IPS-15b (cell line): ENCODE results near the gene ZDHHC14.

Experiments used
- H3K27me3 ChIP-seq: one replicate; pipeline ENCODE4 v1.6.1; 2013; ENCODE audit warnings: low read length; ENCODE audit not compliant: control insufficient read depth, insufficient read depth
- H3K36me3 ChIP-seq: one replicate; pipeline ENCODE4 v1.6.1; 2013; ENCODE audit warnings: low read length; ENCODE audit not compliant: control insufficient read depth, insufficient read depth
- H3K4me1 ChIP-seq: one replicate; pipeline ENCODE4 v1.6.1; 2013; ENCODE audit warnings: mild to moderate bottlenecking, low read length; ENCODE audit not compliant: control insufficient read depth, insufficient read depth
- H3K4me3 ChIP-seq: one replicate; pipeline ENCODE4 v1.5.1; 2013; ENCODE audit warnings: low read depth, low read length
- H3K9ac ChIP-seq: one replicate; pipeline ENCODE4 v1.6.1; 2013; ENCODE audit warnings: low read depth, mild to moderate bottlenecking, low read length
- H3K9me3 ChIP-seq: one replicate; pipeline ENCODE4 v1.6.1; 2013; ENCODE audit warnings: mild to moderate bottlenecking, low read length; ENCODE audit not compliant: control insufficient read depth, insufficient read depth

ZDHHC14 gene

DNA sequence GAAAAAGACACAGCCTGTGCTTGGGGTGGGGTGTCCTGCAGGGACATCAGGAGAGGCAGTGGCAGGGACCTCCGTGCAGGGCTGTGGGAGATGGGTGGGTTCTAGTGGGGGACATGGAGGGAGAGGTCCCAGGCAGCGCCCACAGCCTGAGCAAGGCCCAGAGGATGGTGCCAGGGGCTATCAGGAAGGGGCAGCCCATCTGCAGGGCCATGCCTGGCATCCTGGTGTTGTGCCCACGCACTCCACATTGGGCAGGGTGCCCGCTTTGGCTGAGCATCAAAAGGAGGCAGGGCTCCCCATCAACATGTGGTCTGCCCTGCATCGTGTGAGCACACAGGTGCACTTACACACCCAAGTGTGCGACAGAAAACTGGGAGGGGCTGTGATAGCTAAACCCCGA, 257.8 kb downstream of the ZDHHC14 start:
- H3K4me3 ChIP-seq = no peak overlapping the region
- no peaks in the 10 kb centered on the region for H3K27me3 ChIP-seq
- H3K4me1 ChIP-seq = no peaks in the 10 kb centered on the region
- H3K36me3 ChIP-seq = no peaks in the 10 kb centered on the region
- no peak overlapping the region for H3K9ac ChIP-seq
- no peaks in the 10 kb centered on the region for H3K9me3 ChIP-seq

DNA sequence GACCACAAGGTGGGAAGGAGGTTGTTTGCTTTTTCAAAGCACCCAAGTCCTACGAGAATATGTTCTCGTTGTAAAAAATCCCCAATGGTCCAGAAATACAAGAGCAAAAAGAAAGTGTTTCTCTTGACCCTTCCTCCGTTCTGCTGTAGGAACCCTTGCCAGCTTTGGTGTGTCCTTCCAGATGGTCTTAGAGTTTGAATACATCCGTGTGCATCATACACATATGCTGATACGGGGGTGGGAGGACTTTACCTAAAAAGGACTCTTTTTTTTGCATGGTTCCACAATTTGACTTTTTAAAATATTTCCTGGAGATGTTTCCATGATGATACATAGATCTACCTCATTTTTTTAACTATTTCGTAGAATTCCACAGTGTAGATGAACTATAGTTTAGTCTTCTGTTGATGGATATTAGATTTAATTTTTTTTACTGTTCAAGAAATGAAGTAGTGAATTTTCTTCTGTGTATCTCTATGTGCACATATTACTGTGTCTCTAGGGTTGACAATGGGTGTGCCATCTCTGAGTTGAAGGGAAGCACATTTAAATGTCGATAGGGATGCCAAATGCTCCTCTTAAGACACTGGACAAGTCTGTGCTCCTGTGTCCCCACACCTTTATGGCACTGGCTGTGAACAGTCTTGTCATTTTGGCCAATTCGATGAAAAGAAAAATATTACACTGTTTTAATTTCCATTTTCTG, 259.9 kb downstream of the ZDHHC14 start:
- Histone ChIP-seq H3K9me3 (no peaks in the 10 kb centered on the region), H3K9ac (no peak overlapping the region), H3K4me1 (no peaks in the 10 kb centered on the region), H3K27me3 (no peaks in the 10 kb centered on the region), H3K36me3 (no peaks in the 10 kb centered on the region), H3K4me3 (no peak overlapping the region)

DNA sequence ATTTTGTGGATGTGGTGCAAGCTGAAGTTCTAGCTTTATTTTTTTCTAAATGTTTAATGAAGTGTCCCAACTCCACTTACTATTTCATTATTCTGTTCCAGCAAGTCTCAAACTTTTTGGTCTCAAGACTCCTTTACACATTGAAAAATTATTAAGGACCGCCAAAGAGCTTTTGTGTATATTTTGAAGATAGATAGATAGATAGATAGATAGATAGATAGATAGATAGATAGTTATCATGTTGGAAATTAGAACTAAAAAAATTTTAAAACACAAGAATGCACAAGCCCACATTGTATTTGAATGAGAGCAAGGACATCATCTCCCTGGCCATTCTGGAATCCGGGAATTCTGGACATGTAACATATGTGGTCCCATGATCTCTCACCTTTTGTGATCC, 260.8 kb downstream of the ZDHHC14 start:
- Histone ChIP-seq H3K9ac (no peak overlapping the region), H3K9me3 (no peaks in the 10 kb centered on the region), H3K27me3 (no peaks in the 10 kb centered on the region), H3K4me3 (no peak overlapping the region), H3K36me3 (no peaks in the 10 kb centered on the region), H3K4me1 (no peaks in the 10 kb centered on the region)

DNA sequence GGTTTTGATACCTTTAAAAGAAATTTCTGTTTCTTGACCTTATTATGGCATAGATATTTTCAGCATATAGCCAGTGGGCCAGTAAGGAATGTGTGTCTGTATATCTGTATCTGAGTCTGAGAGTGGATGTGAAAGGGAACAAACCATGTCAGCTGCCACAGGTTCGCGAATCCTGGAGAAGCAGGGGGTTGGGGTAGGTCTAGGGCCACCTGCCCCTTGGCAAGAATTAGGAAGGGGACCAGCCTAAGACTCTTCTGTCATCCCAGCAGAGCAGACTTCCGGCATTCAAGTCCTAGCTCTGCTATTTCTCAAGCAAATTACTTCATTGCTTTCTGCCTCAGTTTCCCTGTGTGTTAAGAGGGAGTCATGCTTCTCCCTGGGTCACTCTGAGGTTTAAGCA, 261.7 kb downstream of the ZDHHC14 start:
- Histone ChIP-seq H3K36me3 (no peaks in the 10 kb centered on the region), H3K4me1 (no peaks in the 10 kb centered on the region), H3K9me3 (no peaks in the 10 kb centered on the region), H3K27me3 (no peaks in the 10 kb centered on the region), H3K9ac (no peak overlapping the region), H3K4me3 (no peak overlapping the region)

DNA sequence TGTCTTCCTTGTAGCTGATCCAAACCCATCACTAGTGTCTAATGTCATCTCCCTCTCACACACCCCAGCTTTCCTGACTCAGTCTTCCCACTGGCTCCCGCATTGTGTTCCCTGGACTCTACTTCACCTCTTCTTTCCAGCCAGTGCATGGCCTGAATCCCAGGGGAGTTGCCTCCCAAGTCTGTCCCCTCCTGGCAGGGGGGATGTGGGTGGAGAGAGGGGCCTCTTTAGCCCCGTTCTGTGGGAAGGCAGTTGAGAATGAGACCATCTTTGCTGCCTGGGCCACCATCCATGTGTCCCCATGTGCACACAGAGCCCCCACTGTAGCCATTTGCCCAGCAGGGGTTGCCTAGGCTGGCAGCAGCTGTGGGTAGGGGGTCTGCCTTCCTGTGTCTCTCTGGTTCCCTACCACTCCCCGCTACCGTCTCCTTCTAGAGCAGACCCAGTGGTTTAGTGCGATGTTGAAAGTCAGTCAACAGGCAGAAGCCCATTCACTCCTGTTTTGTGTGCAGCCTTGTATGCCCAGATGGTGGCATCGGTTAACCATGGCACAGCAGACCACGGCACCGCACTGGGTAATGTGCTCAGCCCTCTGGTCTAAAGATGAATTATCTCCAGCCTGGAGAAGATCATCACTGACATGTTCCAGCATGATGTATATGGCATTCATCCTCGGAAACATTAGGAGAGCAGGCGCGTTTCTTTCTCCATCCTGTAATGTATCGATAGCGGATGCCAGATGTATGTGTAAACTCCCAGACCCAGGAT, 263.2 kb downstream of the ZDHHC14 start:
- Histone ChIP-seq H3K9me3 (no peaks in the 10 kb centered on the region), H3K9ac (no peak overlapping the region), H3K27me3 (no peaks in the 10 kb centered on the region), H3K4me1 (no peaks in the 10 kb centered on the region), H3K36me3 (no peaks in the 10 kb centered on the region), H3K4me3 (no peak overlapping the region)

DNA sequence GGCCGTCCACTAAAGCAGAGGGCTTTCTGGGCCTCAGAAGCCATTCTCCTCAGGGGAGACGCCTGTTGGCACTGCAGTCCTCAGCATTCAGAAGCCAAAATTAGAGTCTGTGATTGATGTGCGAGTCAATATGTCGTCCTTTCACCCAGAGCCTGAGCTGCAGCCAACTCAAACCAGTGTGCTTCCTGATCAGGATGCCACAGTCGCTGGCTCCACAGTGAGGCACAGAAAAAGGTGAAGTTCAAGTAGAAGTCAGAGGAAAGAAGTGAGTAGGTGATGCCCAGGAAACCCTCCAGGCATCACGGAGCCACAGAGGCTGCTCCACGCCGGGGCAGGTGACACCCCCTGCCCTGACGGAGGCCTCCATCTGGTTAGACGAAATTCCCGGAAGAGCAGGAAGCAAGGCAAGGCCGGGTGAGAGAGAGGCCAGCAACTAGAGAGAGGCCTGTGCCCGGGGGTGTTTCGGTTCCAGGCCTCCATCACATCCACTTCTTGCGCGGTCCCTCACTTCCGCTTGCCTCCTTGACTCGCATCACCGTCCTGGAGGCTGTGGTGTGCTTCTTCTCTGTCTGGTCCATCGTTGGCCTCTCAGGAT, 264.3 kb downstream of the ZDHHC14 start:
- Histone ChIP-seq H3K36me3 (no peaks in the 10 kb centered on the region), H3K4me3 (no peak overlapping the region), H3K9me3 (no peaks in the 10 kb centered on the region), H3K27me3 (no peaks in the 10 kb centered on the region), H3K9ac (no peak overlapping the region), H3K4me1 (no peaks in the 10 kb centered on the region)

DNA sequence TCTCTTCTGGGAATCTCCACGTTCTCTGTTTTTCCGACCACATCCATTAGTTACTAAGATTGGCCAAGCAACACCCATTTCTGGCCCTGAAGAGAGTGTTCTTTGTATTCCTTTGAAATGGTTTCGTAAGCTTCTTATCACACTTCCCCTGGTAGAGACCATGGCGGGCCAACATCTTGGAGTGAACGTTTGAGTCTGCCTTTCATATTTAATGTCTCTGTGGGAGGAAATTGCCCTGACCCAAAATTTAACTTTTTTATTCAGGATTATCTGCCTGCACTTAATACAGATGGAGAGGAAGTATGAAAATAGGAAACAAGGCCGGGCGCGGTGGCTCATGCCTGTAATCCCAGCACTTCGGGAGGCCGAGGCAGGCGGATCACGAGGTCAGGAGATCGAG, 265.0 kb downstream of the ZDHHC14 start:
- Histone ChIP-seq H3K9ac (no peak overlapping the region), H3K27me3 (no peaks in the 10 kb centered on the region), H3K4me1 (no peaks in the 10 kb centered on the region), H3K36me3 (no peaks in the 10 kb centered on the region), H3K4me3 (no peak overlapping the region), H3K9me3 (no peaks in the 10 kb centered on the region)

DNA sequence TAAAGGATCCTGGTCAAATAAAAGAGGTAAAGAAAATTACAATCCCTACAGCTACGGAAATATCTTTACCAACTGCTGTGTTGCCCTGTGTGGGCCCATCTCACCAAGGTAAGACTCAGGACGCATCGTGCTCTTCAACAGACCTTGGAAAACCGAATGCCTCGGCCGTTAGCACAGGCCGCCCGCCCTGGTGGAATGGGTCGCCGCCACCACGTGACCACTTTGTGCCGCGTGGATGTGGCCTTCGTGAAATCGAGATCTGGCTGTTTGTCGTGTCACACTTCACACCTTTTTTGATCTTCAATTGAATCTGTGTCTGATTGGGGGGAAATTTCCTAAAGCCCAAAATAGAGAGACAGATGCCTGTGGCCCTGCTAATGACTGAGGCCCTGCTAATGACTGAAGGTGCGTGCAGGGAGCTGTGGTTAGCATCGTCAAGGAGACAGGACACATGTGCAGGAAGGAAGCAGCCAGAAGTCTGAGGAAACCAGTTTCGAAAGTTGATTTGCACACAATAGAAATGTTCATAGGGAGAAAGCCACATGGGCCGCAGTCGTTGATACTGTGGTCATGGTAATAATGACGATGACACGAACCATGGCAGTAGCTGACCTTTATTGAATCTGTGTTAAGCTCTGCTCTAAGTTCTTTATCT, 266.4 kb downstream of the ZDHHC14 start:
- Histone ChIP-seq H3K4me1 (no peaks in the 10 kb centered on the region), H3K9ac (no peak overlapping the region), H3K36me3 (no peaks in the 10 kb centered on the region), H3K4me3 (no peak overlapping the region), H3K9me3 (no peaks in the 10 kb centered on the region), H3K27me3 (no peaks in the 10 kb centered on the region)

DNA sequence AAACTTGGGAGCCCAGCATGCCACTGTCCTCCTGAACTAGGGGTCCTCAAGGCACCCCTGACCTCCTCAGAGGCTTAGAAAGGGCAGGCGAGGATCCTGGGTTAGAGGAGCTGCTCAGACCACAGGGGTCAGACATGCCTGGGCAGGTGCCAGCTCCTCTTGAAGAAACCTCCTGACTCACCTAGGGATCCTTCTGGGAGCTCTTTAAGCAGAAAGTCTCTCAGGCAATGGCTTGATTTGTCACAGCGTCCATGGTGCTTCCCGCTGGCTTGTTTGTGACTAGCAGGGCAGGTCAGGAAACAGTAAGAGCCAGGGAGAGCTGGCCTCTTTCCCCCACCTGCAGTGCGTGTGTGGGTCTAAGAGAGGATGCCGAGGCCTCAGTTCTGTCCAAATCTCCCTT, 267.6 kb downstream of the ZDHHC14 start:
- no peaks in the 10 kb centered on the region for H3K27me3 ChIP-seq
- no peaks in the 10 kb centered on the region for H3K36me3 ChIP-seq
- H3K9ac ChIP-seq = no peak overlapping the region
- no peak overlapping the region for H3K4me3 ChIP-seq
- no peaks in the 10 kb centered on the region for H3K4me1 ChIP-seq
- no peaks in the 10 kb centered on the region for H3K9me3 ChIP-seq

DNA sequence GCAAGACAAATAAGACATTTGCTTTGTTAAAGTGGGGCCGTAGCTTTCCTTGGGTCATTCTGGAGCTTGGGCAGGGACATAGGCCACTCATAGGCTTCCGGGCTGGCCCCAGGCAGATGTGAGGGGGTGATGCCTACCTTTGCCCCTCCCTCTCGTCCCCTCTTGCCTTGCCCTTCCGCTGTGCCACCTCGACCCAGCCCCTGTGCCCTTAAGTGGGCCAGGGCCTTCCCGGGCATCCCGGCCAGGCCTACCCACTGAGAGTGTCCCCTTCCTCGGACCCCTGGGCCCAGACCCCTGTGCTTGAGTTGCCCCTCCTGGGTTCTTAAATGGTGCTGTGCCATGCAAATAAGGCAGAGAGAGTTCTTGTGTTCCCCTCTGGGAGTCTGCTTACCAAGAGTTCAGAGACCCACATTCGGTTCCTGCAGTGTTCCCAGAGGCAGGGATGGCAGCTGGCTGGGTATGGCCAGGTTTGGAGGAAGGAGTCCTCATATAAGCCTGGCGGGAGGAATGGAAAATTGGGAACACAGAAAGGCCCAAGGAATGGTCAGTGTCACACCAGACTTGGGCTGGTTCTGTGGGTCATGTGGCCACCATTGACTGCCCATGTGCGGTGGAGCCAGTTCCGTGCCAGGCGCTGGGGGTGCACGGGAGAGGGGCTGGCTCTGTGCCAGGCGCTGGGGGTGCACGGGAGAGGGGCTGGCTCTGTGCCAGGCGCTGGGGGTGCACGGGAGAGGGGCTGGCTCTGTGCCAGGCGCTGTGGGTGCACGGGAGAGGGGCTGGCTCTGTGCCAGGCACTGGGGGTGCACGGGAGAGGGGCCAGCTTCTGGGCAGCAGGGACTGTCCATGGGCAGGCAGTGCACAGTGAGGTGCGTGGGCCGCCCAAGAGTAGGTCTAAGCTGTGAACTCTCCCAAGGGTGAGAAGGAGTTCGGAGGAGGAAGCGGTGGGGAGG, 268.6 kb downstream of the ZDHHC14 start:
- no peaks in the 10 kb centered on the region for H3K4me1 ChIP-seq
- no peak overlapping the region for H3K4me3 ChIP-seq
- H3K27me3 ChIP-seq = no peaks in the 10 kb centered on the region
- no peaks in the 10 kb centered on the region for H3K9me3 ChIP-seq
- no peak overlapping the region for H3K9ac ChIP-seq
- H3K36me3 ChIP-seq = no peaks in the 10 kb centered on the region

DNA sequence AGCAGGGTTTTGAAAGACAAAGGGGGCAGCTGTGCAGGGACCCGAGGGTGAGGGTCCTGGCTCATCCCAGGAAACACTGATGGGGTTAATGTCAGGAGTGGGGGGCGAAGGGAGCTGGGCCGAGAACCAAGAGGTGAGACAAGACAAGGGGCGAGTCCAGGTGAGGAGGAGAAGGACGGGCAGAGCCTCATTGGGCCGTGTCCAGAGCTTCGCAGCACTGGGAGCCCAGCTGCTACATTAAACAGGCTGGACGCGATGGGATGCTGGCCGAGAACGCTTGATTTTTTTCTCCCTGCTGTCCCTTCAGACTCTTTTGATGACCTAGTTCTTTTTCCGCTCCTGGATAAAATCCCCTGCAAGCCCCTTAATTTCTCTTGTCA, 269.3 kb downstream of the ZDHHC14 start:
- H3K4me1 ChIP-seq = no peaks in the 10 kb centered on the region
- H3K36me3 ChIP-seq = no peaks in the 10 kb centered on the region
- no peaks in the 10 kb centered on the region for H3K27me3 ChIP-seq
- no peak overlapping the region for H3K9ac ChIP-seq
- no peaks in the 10 kb centered on the region for H3K9me3 ChIP-seq
- no peak overlapping the region for H3K4me3 ChIP-seq
